ENCODE data around the gene PLCZ1.

The PLCZ1 gene

DNA sequence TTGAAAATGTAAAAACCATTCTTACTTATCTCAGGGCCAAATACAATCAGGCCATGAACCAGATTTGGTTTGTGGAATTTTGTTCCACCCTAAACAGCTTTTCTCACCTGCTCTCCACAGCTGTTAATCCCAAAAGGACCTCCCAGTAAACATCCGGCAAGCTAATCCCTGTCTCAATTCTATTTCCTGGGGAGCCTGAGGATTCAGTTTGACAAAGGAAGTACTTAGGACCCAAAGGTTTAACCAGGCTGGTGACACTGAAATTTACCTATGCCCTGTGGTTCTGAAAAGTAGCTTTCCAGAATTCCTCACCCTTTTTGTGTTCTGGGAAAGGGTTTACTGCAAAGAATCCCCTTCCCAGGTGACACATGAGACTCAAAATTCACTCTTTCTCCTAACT is 15.1 kb upstream of the PLCZ1 start:
- TF ChIP-seq, protein P1, sequence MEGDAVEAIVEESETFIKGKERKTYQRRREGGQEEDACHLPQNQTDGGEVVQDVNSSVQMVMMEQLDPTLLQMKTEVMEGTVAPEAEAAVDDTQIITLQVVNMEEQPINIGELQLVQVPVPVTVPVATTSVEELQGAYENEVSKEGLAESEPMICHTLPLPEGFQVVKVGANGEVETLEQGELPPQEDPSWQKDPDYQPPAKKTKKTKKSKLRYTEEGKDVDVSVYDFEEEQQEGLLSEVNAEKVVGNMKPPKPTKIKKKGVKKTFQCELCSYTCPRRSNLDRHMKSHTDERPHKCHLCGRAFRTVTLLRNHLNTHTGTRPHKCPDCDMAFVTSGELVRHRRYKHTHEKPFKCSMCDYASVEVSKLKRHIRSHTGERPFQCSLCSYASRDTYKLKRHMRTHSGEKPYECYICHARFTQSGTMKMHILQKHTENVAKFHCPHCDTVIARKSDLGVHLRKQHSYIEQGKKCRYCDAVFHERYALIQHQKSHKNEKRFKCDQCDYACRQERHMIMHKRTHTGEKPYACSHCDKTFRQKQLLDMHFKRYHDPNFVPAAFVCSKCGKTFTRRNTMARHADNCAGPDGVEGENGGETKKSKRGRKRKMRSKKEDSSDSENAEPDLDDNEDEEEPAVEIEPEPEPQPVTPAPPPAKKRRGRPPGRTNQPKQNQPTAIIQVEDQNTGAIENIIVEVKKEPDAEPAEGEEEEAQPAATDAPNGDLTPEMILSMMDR (IDR thresholded peaks at IDR 0.05; ENCODE audit: control insufficient read depth, extremely low read depth, insufficient read depth): no peak
- H3K4me3 ChIP-seq (ENCODE audit: low read depth, low read length): no peak overlapping the region
- no peak for DNase-seq (ENCODE audit: low read depth)

DNA sequence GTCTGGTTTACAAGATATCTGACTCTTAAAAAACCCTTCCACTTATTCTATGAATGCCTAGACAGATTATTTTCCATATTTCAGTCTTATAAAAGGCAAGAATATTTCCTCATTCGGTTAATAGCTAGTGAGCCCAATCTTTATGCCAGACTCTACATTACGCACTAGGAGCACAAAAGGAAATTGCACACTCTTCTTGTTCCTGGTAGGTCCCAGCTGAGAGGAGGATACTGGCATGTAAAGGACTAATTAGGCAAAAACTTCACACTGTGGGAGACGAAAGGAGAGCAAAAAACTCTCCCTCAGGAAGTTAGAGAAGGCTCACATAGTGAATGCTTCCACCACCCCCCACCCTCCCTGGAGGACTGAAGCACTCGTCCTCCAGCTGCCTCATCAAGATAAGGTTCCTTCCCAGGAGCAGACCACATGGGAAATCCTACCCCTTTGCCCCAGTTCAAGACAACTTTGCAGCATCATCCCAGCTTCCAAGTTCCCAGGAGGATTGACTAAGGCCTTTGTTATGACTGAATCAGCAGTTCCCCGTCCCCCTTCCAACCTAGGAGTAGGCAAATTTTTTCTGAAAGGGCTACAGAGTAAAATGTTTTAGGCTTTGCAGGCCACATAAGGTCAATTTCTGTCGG is 14.6 kb upstream of the PLCZ1 start:
- no peak for DNase-seq (ENCODE audit: low read depth)
- H3K4me3 ChIP-seq (ENCODE audit: low read depth, low read length): no peak overlapping the region
- TF ChIP-seq, protein P1 (IDR thresholded peaks at IDR 0.05; ENCODE audit: control insufficient read depth, extremely low read depth, insufficient read depth): no peak

DNA sequence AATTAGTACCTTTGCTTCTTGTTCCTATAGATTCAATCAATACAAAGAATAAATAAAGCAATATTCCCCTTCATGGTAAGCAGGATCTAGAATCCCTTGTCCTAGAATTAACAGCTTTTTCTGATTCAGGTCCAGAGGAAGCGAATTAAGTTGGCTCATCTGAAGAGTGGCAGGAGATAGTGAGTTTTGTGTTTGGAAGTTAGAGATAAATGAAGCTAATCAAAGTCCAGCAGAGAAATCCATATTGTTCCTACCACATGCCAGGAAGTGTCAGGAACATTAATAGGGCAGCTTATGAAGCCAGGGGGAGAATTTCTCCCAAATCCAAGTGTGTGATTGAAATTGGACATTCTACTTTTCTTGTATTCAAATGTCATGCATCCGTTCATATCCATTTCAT is 14.1 kb upstream of the PLCZ1 start:
- TF ChIP-seq, protein P1 (IDR thresholded peaks at IDR 0.05; ENCODE audit: control insufficient read depth, extremely low read depth, insufficient read depth): no peak
- no peak overlapping the region for H3K4me3 ChIP-seq (ENCODE audit: low read depth, low read length)
- no peak for DNase-seq (ENCODE audit: low read depth)

DNA sequence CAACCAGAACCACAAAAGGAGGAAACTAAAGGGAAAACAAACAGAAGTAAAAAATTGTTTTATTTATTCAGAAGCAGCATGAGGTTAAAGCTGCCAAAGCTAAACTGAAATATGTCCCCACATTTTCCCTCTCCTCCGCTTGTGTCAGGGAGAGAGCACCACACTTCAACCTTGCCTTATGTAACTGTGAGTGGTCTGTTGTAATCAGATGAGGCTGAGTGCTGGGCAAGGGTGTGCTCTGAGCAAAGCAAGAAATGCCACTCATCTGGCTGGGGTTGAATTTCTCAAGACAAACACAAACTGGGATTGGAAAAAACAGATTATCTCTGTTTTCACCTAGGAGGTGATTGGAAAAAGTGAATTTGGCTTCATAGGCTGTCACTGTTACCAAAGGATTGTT is 12.3 kb upstream of the PLCZ1 start:
- no peak overlapping the region for H3K4me3 ChIP-seq (ENCODE audit: low read depth, low read length)
- DNase-seq (ENCODE audit: low read depth): no peak
- TF ChIP-seq, protein P1 (IDR thresholded peaks at IDR 0.05; ENCODE audit: control insufficient read depth, extremely low read depth, insufficient read depth): no peak

DNA sequence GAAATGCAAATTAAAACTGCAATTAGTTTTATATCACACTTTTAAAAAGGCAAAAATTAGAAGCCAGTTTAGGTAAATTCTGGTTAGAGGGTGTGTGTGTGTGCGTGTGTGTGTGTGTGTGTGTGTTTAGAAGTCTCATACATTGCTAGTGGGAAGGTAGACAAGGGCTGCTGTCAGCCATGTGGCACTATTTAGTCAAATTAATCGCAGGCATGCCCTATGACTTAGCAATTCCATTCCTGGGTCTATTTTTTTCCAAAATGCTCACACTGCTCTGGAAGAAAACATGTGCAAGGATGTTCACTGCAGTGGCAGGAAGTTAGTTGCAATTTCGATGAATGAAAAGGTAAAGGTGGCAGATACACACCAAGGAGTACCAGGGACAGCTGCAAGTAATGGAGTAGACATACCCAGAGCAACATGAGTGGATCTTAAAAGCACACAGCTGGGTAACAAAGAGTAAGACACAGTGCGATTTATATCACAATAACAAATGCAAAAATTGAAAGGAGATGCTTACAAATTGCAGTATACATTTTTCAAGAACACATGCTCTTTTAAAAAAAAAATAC is 11.7 kb upstream of the PLCZ1 start:
- DNase-seq (ENCODE audit: low read depth): no peak
- TF ChIP-seq, protein P1 (IDR thresholded peaks at IDR 0.05; ENCODE audit: control insufficient read depth, extremely low read depth, insufficient read depth): no peak
- H3K4me3 ChIP-seq (ENCODE audit: low read depth, low read length): no peak overlapping the region

DNA sequence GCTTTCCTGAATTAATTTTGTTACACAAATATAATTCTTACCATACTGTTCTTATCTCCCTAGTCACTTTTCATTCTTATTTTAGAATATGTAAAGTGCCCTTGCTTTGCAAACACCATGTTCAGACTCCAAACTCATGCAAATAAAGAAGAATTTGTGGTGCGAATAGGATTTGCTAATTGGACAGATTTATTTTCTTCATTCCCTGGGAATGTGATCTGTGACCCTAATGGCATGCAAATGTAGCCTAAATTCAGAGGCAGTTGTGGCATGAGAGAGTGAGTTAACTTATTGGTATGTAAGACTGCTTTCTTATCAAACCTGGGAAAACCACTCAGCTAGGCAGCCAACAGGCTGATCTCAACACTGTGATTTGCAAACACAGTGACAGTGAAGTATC is 10.1 kb upstream of the PLCZ1 start:
- no peak overlapping the region for H3K4me3 ChIP-seq (ENCODE audit: low read depth, low read length)
- TF ChIP-seq, protein P1 (IDR thresholded peaks at IDR 0.05; ENCODE audit: control insufficient read depth, extremely low read depth, insufficient read depth): no peak
- DNase-seq (ENCODE audit: low read depth): no peak

DNA sequence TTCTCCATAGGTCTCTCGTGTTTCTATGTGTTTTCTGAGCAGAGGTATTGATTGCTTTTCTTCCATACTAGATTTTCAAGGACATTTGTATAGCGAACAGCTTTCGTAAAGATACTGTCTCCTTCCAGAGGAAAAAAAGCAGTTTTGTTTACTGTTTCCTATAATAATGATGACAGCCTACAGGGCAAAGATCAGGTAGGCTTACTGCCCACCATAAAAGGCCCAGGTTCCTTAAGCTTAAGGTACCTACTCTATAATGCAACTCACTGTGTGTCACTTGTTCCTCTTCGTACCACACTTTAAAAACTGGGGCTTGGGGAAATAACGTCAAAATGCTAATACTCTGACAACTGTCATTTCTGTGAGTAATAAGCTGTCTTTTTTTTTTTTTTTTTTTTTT is 6.7 kb downstream of the PLCZ1 start:
- TF ChIP-seq, protein P1 (IDR thresholded peaks at IDR 0.05; ENCODE audit: control insufficient read depth, extremely low read depth, insufficient read depth): no peak
- DNase-seq (ENCODE audit: low read depth): no peak
- no peak overlapping the region for H3K4me3 ChIP-seq (ENCODE audit: low read depth, low read length)
